Adrenal gland (tissue), 12 donors: ENCODE measurements around the gene RPP25. TPM values are rescaled to one million over a fixed set of nuclear protein-coding genes. Genes with fewer than 3 reads are reported as not detected.

ENCODE experiments used
- DNase-seq, 7 donors: peaks; one replicate each; pipeline ENCODE4 v3.0.0-alpha.2; 2019 to 2020
- H3K27ac ChIP-seq, 5 donors: fragments of 200-600 bp; sonication (generic) in 4 of 5; 1 replicate in 3 of 5; 2 replicates in 2 of 5; pipeline versions ENCODE4 v1.5.1 to v1.8.0; 2016 to 2020; ENCODE audit warnings: mild to moderate bottlenecking in 1 of 5
- H3K27me3 ChIP-seq: fragments of 200-600 bp; 2 replicates; pipeline ENCODE4 v1.8.0; 2021
- H3K36me3 ChIP-seq, 2 donors: fragments of 200-600 bp; replicated peaks in 1 of 2; 1 replicate in 1 of 2; 2 replicates in 1 of 2; pipeline versions ENCODE4 v1.5.1 to v1.8.0; 2018 to 2022
- H3K4me1 ChIP-seq, 2 donors: fragments of 200-600 bp; replicated peaks in 1 of 2; 1 replicate in 1 of 2; 2 replicates in 1 of 2; pipeline versions ENCODE4 v1.5.1 to v1.8.0; 2018 to 2021
- H3K4me3 ChIP-seq, 4 donors: fragments of 200-600 bp; sonication (generic) in 3 of 4; one replicate each; pipeline ENCODE4 v1.5.1; 2016 to 2018
- H3K9me3 ChIP-seq, 3 donors: fragments of 200-600 bp; sonication (generic) in 1 of 3; replicated peaks in 1 of 3; 1 replicate in 2 of 3; 2 replicates in 1 of 3; pipeline versions ENCODE4 v1.5.1 to v1.8.0; 2016 to 2021
- CTCF ChIP-seq, 6 experiments: fragments of 450-650 bp in 4 of 6; fragments of 200-600 bp in 2 of 6; sonication (generic) in 1 of 6; IDR thresholded peaks; 1 replicate in 5 of 6; 2 replicates in 1 of 6; pipeline versions ENCODE4 v1.5.1 to v1.8.0; 2016 to 2021; ENCODE audit warnings: antibody characterized with exemption in 6 of 6, mild to moderate bottlenecking in 2 of 6, moderate library complexity in 1 of 6
- POLR2A ChIP-seq, 2 donors: fragments of 450-650 bp; IDR thresholded peaks; one replicate each; pipeline ENCODE4 v1.6.1; 2017; ENCODE audit warnings: antibody characterized with exemption in 2 of 2, mild to moderate bottlenecking in 2 of 2, moderate library complexity in 1 of 2
- WGBS, 4 donors: extraction: QIAGEN DNeasy Blood & Tissue Kit in 2 of 4; methylation state at CpG; one replicate each; pipeline versions ENCODE4 v1.1.5 to v1.1.7; 2013 to 2017; 5-methylcytosine and 5-hydroxymethylcytosine counted together
- intact Hi-C, 2 donors: fragments of 100-400 bp; cut with DNase I; formaldehyde crosslinking; loops; one replicate each; pipeline versions ENCODE4 v1.14.1 to v1.15.0; 2022 to 2023
- polyA plus RNA-seq, 3 donors: library from polyadenylated mRNA; stranded (reverse); fragments of 200-250 nt in 2 of 3; fragments of 350-450 nt in 1 of 3; fragmentation: Illumina TruSeq in 1 of 3; extraction: RNeasy Lipid Tissue Mini Kit (QIAGEN cat#74804) in 1 of 3; gene quantifications; one replicate each; pipeline ENCODE4 v1.2.3, GENCODE V29; 2013 to 2014
- small RNA-seq, 2 donors: library from RNA; depleted of rRNA; stranded (forward); fragments of <200 nt; gene quantifications; one replicate each; pipeline ENCODE3, GENCODE V24; 2016
- total RNA-seq, 9 donors: library from RNA; depleted of rRNA in 4 of 9; stranded (reverse); fragments of >200 nt in 4 of 9; fragments of 120-200 nt in 1 of 9; fragmentation: NEBNext Ultra II Directional in 1 of 9; extraction: Animal tissue kit (Norgen Biotek cat#: 25700) in 1 of 9; gene quantifications; one replicate each; pipeline versions ENCODE4 v1.1.0 to v1.2.4, GENCODE V29; 2013 to 2023
- donor health status: healthy with polysubstance abuse.
- donor health status: Bipolar disorder and iron deficiency.
- donor health status: DM: yes; HTN: yes; CAD: no.
- donor health status: DM: no; HTN: no; CAD: no.
- donor health status: DM: no; HTN: no; CAD: no.
- donor health status: DM: yes; HTN: yes; CAD: no.

Gene RPP25
- total and polyA plus RNA-seq, 12 donors = 12.1 to 46.2 (median 24.1) TPM

- WGBS, 4 donors = 0 to 1% (median 0%) methylated on average over 32 to 74 of the region's 74 CpGs; no CpG with 5 or more reads in 1 of the 4 donors
- intact Hi-C loops = no loop called here
- peaks cover 6 to 29% of the 10 kb centered on the region in 2 donors for H3K4me1 ChIP-seq
These were observed 50.0 kb downstream of the RPP25 start, which contains the start of gene FAM219B for GRCh38 chr15:74906450-74907162. FAM219B (minus strand) TSS chr15:74906851; CDS start chr15:74906800, 51 bp downstream.

DNA sequence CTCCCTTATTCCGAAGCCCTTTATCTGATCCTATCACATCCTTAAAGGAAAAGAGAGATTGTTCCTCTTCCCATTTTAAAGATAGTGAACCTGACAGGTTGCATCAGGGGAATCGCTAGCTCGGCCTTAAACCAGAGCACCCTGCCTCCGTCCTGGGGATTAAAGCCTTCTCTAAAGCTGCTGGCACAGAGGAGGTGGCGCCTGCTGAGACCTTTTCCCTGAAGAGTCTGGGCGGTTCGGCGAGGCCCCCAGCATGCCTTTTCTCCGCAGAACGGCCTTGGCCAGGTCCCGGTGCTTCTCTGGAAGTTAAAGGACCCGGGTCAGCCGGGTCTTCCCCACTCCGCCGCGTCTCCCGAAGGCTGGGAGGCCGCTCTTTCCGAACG, 50.5 kb downstream of the RPP25 start:
- peak overlapping the region; percentile 48 to 92 (median 86) for H3K4me3 ChIP-seq
- TF ChIP-seq CTCF (IDR thresholded peaks at IDR 0.05) (no peak), POLR2A (IDR thresholded peaks at IDR 0.05) (no peak)
- peak overlapping the region; percentile 92 to 96 (median 93) for H3K27ac ChIP-seq
- intact Hi-C loops = no loop called here
- peaks cover 6 to 32% of the 10 kb centered on the region in 2 donors for H3K4me1 ChIP-seq
- peak in 6 of 7 donors; percentile 48 to 67 (median 54) for DNase-seq
- 0 to 1% (median 0%) methylated on average over 8 to 20 of the region's 20 CpGs for WGBS, 4 donors
- no peaks in the 10 kb centered on the region for H3K27me3 ChIP-seq
- peaks cover 0 to 27% of the 10 kb centered on the region in 2 donors for H3K36me3 ChIP-seq
- H3K9me3 ChIP-seq = no peaks in the 10 kb centered on the region

More at GRCh38 chr15:74906450-74907162, 50.0 kb downstream of the RPP25 start, which contains the start of gene FAM219B:
- TF ChIP-seq POLR2A (IDR thresholded peaks at IDR 0.05) = peak; percentile 51 to 81
- no peak for TF ChIP-seq CTCF (IDR thresholded peaks at IDR 0.05)
- Histone ChIP-seq H3K36me3 (peaks cover 0 to 26% of the 10 kb centered on the region in 2 donors), H3K27ac (peak within 1 kb of the TSS; percentile 92 to 96 (median 93)), H3K27me3 (no peaks in the 10 kb centered on the region), H3K9me3 (no peaks in the 10 kb centered on the region), H3K4me3 (peak within 1 kb of the TSS; percentile 48 to 92 (median 86))
- peak; percentile 90 to 95 (median 94) for DNase-seq

Small RNA genes within 50 kb of the gene (small RNA-seq; reads per million reads assigned to genes)
- 0 reads per million in 2 donors for gene RF00019

Other genes with a start within 250 kb of the RPP25 start
- gene CYP1A1, start 231.2 kb downstream of the RPP25 start, total RNA-seq = under 1 TPM in 2 of 9 donors, not detected in 7; 0.11 to 0.96 TPM
- gene CYP1A1, start 231.2 kb downstream of the RPP25 start, polyA plus RNA-seq = 1 to 10 TPM in 1 of 3 donors, not detected in 2; 2.2 TPM
- gene CYP1A2, start 207.9 kb downstream of the RPP25 start, total RNA-seq = not detected
- not detected for gene CYP1A2, start 207.9 kb downstream of the RPP25 start, polyA plus RNA-seq
- gene CSK, start 174.7 kb downstream of the RPP25 start, total RNA-seq = 10 to 100 TPM; 10.9 to 59.4 (median 28.9) TPM
- gene CSK, start 174.7 kb downstream of the RPP25 start, polyA plus RNA-seq = 10 to 100 TPM; 20.5 to 46.4 (median 25.8) TPM
- 10 to 100 TPM in 1 of 9 donors, 1 to 10 TPM in 6, under 1 TPM in 1, not detected in 1; 0.28 to 11.2 (median 3.9) TPM for gene LMAN1L, start 143.9 kb downstream of the RPP25 start, total RNA-seq
- gene LMAN1L, start 143.9 kb downstream of the RPP25 start, polyA plus RNA-seq = 10 to 100 TPM in 1 of 3 donors, 1 to 10 TPM in 1, under 1 TPM in 1; 0.88 to 12.5 (median 7.3) TPM
- gene CPLX3, start 130.1 kb downstream of the RPP25 start, total RNA-seq = 1 to 10 TPM in 2 of 9 donors, under 1 TPM in 5, not detected in 2; 0.11 to 3.6 (median 0.69) TPM
- gene CPLX3, start 130.1 kb downstream of the RPP25 start, polyA plus RNA-seq = 10 to 100 TPM in 2 of 3 donors, 1 to 10 TPM in 1; 1.1 to 24.1 (median 24.0) TPM
- 10 to 100 TPM; 30.1 to 83.6 (median 48.9) TPM for gene ULK3, start 113.6 kb downstream of the RPP25 start, total RNA-seq
- gene ULK3, start 113.6 kb downstream of the RPP25 start, polyA plus RNA-seq = 100 to 1,000 TPM in 2 of 3 donors, 10 to 100 TPM in 1; 21.7 to 126 (median 124) TPM
- gene SCAMP2, start 83.4 kb downstream of the RPP25 start, total RNA-seq = 100 to 1,000 TPM in 5 of 9 donors, 10 to 100 TPM in 4; 29.5 to 185 (median 100) TPM
- 100 to 1,000 TPM in 1 of 3 donors, 10 to 100 TPM in 2; 45.0 to 109 (median 61.9) TPM for gene SCAMP2, start 83.4 kb downstream of the RPP25 start, polyA plus RNA-seq
- gene MPI, start 66.7 kb downstream of the RPP25 start, total RNA-seq = 100 to 1,000 TPM in 6 of 9 donors, 10 to 100 TPM in 3; 68.7 to 218 (median 105) TPM
- 100 to 1,000 TPM in 1 of 3 donors, 10 to 100 TPM in 2; 26.2 to 123 (median 37.9) TPM for gene MPI, start 66.7 kb downstream of the RPP25 start, polyA plus RNA-seq
- gene FAM219B, start 49.9 kb downstream of the RPP25 start, total RNA-seq = 100 to 1,000 TPM in 2 of 9 donors, 10 to 100 TPM in 7; 44.0 to 112 (median 82.3) TPM
- gene FAM219B, start 49.9 kb downstream of the RPP25 start, polyA plus RNA-seq = 10 to 100 TPM; 45.0 to 54.5 (median 51.4) TPM
- 100 to 1,000 TPM in 8 of 9 donors, 10 to 100 TPM in 1; 60.9 to 330 (median 150) TPM for gene COX5A, start 18.7 kb downstream of the RPP25 start, total RNA-seq
- gene COX5A, start 18.7 kb downstream of the RPP25 start, polyA plus RNA-seq = 100 to 1,000 TPM in 2 of 3 donors, 10 to 100 TPM in 1; 85.5 to 244 (median 190) TPM
- gene SCAMP5, start 38.8 kb upstream of the RPP25 start, total RNA-seq = 10 to 100 TPM; 12.8 to 47.2 (median 28.7) TPM
- 10 to 100 TPM; 10.2 to 22.0 (median 19.7) TPM for gene SCAMP5, start 38.8 kb upstream of the RPP25 start, polyA plus RNA-seq
- gene PPCDC, start 66.8 kb upstream of the RPP25 start, total RNA-seq = 10 to 100 TPM; 19.0 to 36.4 (median 24.6) TPM
- gene PPCDC, start 66.8 kb upstream of the RPP25 start, polyA plus RNA-seq = 10 to 100 TPM; 17.4 to 35.2 (median 31.8) TPM
- 10 to 100 TPM; 10.5 to 50.6 (median 31.5) TPM for gene C15orf39, start 245.1 kb upstream of the RPP25 start, total RNA-seq
- 10 to 100 TPM in 2 of 3 donors, 1 to 10 TPM in 1; 5.6 to 14.2 (median 12.4) TPM for gene C15orf39, start 245.1 kb upstream of the RPP25 start, polyA plus RNA-seq